D721Med (cell line): ENCODE data around the gene CX3CL1.

ENCODE experiments used
- DNase-seq: peaks from one replicate; pipeline ENCODE4 v3.0.0; 2011; ENCODE audit warnings: low spot score; ENCODE audit not compliant: insufficient read length
- FAIRE-seq: peaks from 2 replicates; lab custom pipeline; 2011; peaks lifted over from hg19 to GRCh38; lab: Jason Lieb, UNC
- CTCF ChIP-seq: IDR thresholded peaks from 2 replicates; pipeline ENCODE4 v1.5.1; 2012; ENCODE audit warnings: mild to moderate bottlenecking, control low read depth; ENCODE audit not compliant: insufficient read depth; ENCODE audit errors: missing control alignments

CX3CL1 gene

GRCh38 chr16:57407521-57408353 lies 35.4 kb downstream of the CX3CL1 start:
- no peak for TF ChIP-seq CTCF
- no peak for DNase-seq
- no peak for FAIRE-seq

GRCh38 chr16:57409065-57409464 lies 36.8 kb downstream of the CX3CL1 start:
- no peak for TF ChIP-seq CTCF
- DNase-seq: no peak
- no peak for FAIRE-seq

GRCh38 chr16:57409870-57410587 lies 37.7 kb downstream of the CX3CL1 start:
- FAIRE-seq: no peak
- no peak for DNase-seq
- TF ChIP-seq CTCF: no peak

GRCh38 chr16:57411362-57411976 lies 39.2 kb downstream of the CX3CL1 start:
- no peak for DNase-seq
- no peak for FAIRE-seq
- TF ChIP-seq CTCF: no peak

GRCh38 chr16:57412584-57412983 lies 40.3 kb downstream of the CX3CL1 start:
- DNase-seq (no peak), FAIRE-seq (no peak)
- TF ChIP-seq CTCF: no peak

GRCh38 chr16:57413301-57413730 lies 41.0 kb downstream of the CX3CL1 start:
- FAIRE-seq (no peak), DNase-seq (no peak)
- no peak for TF ChIP-seq CTCF
